HG03439 (cell line): Measurements from ENCODE around the gene RCC1.
"Not testable (repeated sequence)": the region's sequence is repeated elsewhere in the genome, so short reads cannot be mapped to it uniquely, and the experiment has no call there.

Experiments
- ATAC-seq: cut with Tn5 transposase; IDR thresholded peaks from one replicate; pipeline ENCODE4 v1.9.1; 2021; ENCODE audit warnings: mild to moderate bottlenecking, moderate library complexity; ENCODE audit not compliant: unreplicated experiment

The RCC1 gene

DNA sequence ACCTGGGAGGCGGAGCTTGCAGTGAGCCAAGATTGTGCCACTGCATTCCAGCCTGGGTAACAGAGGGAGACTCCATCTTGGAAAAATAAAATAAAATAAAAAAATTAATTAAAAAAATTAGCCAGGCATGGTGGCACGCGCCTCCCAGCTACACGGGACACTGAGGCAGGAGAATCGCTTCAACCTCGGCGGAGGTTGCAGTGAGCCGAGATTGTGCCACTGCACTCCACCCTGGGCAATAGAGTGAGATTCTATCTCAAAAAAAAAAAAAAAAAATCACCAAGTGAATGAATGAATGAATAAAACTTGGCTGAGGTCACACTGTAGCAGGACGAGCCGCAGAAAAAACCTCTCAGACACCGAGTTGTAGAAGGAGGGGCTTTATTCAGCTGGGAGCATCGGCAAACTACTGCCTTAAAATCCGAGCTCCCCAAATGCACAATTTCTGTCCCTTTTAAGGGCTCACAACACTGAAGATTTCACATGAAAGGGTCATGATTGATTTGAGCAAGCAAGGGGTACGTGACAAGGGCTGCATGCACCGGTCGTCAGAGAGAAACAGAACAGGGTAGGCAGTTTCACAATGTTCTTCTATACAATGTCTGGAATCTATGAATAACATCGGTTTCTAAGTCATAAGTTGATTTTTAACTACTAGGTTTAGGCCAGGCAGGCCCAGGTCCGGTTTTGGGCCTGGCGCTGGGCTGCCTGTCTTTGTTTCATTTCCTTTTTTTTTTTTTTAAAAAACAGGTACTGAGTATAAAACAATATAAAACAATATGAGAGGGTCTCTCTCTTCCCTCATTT is 80.9 kb downstream of the RCC1 start:
- not testable (repeated sequence) for ATAC-seq
